Thoracic aorta (tissue), 2 donors: Measurements from ENCODE around the gene ELMO2. TPM values are rescaled to one million over a fixed set of nuclear protein-coding genes. Genes with fewer than 3 reads are reported as not detected.
"Not testable (repeated sequence)": the region's sequence is repeated elsewhere in the genome, so short reads cannot be mapped to it uniquely, and the experiment has no call there.

Experiments used
- ATAC-seq: fragments of 150-250 bp; one replicate; pipeline ENCODE4 v1.8.0; 2017; ENCODE audit warnings: low read depth; ENCODE audit not compliant: insufficient number of reproducible peaks, low FRiP score
- DNase-seq: peaks from one replicate; pipeline ENCODE4 v3.0.0-alpha.2; 2020; ENCODE audit warnings: low spot score
- H3K27ac ChIP-seq, 2 donors: fragments of 200-600 bp; sonication (generic); 1 replicate in 1 of 2; 2 replicates in 1 of 2; pipeline ENCODE4 v1.5.1; 2016; ENCODE audit warnings: mild to moderate bottlenecking in 2 of 2, moderate library complexity in 2 of 2
- H3K27me3 ChIP-seq: fragments of 200-600 bp; sonication (generic); replicated peaks from 2 replicates; pipeline ENCODE4 v1.6.0; 2016; ENCODE audit warnings: mild to moderate bottlenecking; ENCODE audit not compliant: insufficient read depth
- H3K36me3 ChIP-seq: fragments of 200-600 bp; sonication (generic); one replicate; pipeline ENCODE4 v1.5.1; 2016
- H3K4me1 ChIP-seq, 2 donors: fragments of 200-600 bp; sonication (generic); 1 replicate in 1 of 2; 2 replicates in 1 of 2; pipeline versions ENCODE4 v1.5.1 to v1.6.0; 2016; ENCODE audit warnings: low read depth in 2 of 2, mild to moderate bottlenecking in 1 of 2; ENCODE audit not compliant: control insufficient read depth in 1 of 2
- H3K4me3 ChIP-seq: fragments of 200-600 bp; sonication (generic); 2 replicates; pipeline ENCODE4 v1.5.1; 2016; ENCODE audit warnings: mild to moderate bottlenecking
- H3K9me3 ChIP-seq: fragments of 200-600 bp; sonication (generic); 2 replicates; pipeline ENCODE4 v1.5.1; 2016
- total RNA-seq, 2 donors: library from RNA; depleted of rRNA; stranded (reverse); fragments of >200 nt; gene quantifications; one replicate each; pipeline versions ENCODE4 v1.1.0 to v1.2.3, GENCODE V29; 2016
- TF ChIP-seq, protein P1 (sequence below): fragments of 200-600 bp; sonication (generic); IDR thresholded peaks from one replicate; pipeline ENCODE4 v1.5.1; 2019; ENCODE audit warnings: antibody characterized with exemption

The ELMO2 gene
- total RNA-seq, 2 donors from 2014 or later, result 50.1 to 55.2 TPM

- Histone ChIP-seq H3K9me3 (no peaks in the 10 kb centered on the region), H3K4me3 (no peak overlapping the region), H3K36me3 (peaks cover 42% of the 10 kb centered on the region), H3K4me1 (peaks cover 18 to 48% of the 10 kb centered on the region in 2 donors), H3K27ac (no peak overlapping the region), H3K27me3 (no peaks in the 10 kb centered on the region)
- ATAC-seq, result no peak
- no peak for DNase-seq
- TF ChIP-seq, protein P1, sequence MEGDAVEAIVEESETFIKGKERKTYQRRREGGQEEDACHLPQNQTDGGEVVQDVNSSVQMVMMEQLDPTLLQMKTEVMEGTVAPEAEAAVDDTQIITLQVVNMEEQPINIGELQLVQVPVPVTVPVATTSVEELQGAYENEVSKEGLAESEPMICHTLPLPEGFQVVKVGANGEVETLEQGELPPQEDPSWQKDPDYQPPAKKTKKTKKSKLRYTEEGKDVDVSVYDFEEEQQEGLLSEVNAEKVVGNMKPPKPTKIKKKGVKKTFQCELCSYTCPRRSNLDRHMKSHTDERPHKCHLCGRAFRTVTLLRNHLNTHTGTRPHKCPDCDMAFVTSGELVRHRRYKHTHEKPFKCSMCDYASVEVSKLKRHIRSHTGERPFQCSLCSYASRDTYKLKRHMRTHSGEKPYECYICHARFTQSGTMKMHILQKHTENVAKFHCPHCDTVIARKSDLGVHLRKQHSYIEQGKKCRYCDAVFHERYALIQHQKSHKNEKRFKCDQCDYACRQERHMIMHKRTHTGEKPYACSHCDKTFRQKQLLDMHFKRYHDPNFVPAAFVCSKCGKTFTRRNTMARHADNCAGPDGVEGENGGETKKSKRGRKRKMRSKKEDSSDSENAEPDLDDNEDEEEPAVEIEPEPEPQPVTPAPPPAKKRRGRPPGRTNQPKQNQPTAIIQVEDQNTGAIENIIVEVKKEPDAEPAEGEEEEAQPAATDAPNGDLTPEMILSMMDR, result no peak
These were observed 11.3 kb downstream of the ELMO2 start for GRCh38 chr20:46394872-46395760.

GRCh38 chr20:46393967-46394366 is 12.4 kb downstream of the ELMO2 start:
- Histone ChIP-seq H3K27me3 (no peaks in the 10 kb centered on the region), H3K4me1 (peaks cover 7 to 37% of the 10 kb centered on the region in 2 donors), H3K4me3 (no peak overlapping the region), H3K27ac (no peak overlapping the region), H3K9me3 (no peaks in the 10 kb centered on the region), H3K36me3 (peaks cover 43% of the 10 kb centered on the region)
- no peak for DNase-seq
- TF ChIP-seq, protein P1, result no peak
- ATAC-seq, result no peak

DNA sequence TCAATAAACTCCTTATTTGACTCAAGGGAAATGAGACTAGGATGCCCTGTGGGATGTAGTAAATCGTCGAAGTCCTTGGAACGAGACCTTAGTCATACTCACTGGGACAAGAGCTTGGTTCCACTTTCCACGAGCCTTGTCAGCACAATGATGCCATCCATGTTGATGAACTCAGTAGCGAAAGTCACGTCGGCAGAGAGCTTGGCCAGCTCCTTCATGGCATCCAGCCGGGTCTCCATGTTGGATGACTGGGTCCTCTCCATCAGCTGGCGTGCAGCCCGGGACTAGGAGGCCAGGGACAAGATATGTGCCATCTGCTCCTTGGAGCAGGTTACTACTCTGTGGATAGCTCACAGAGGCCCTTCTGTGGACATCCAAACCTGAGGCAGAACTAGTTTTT is 17.5 kb downstream of the ELMO2 start:
- TF ChIP-seq, protein P1, result no peak
- ATAC-seq (no peak), DNase-seq (no peak)
- Histone ChIP-seq H3K27ac (no peak overlapping the region), H3K27me3 (no peaks in the 10 kb centered on the region), H3K4me1 (no peaks in the 10 kb centered on the region), H3K4me3 (no peak overlapping the region), H3K36me3 (peaks cover 75% of the 10 kb centered on the region), H3K9me3 (no peaks in the 10 kb centered on the region)

- Histone ChIP-seq H3K27me3 (no peaks in the 10 kb centered on the region), H3K27ac (no peak overlapping the region), H3K4me3 (no peak overlapping the region), H3K9me3 (no peaks in the 10 kb centered on the region), H3K4me1 (no peaks in the 10 kb centered on the region), H3K36me3 (peaks cover 75% of the 10 kb centered on the region)
- DNase-seq (no peak), ATAC-seq (no peak)
- TF ChIP-seq, protein P1, result no peak
These were observed 18.1 kb downstream of the ELMO2 start for GRCh38 chr20:46388201-46388836.

DNA sequence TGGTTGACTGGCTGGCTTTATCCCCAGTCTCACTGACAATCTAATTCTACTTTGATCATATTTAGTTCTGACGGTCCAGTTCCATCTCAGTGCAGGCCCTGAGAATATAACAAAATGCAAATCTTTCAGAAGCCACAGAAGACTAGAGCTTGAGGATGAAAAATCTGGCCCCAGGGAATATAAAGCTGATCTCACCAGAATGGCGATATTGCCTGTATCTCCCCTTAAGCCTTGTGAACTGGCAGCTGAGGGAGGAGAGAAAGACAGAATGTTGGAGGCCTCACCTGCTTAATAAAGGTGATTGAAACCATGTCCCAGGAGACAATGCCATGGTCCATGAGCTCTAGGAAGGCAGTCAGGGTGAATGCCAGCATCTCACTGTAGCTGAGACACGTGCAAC is 19.4 kb downstream of the ELMO2 start:
- H3K4me1 ChIP-seq, H3K4me3 ChIP-seq, H3K9me3 ChIP-seq, DNase-seq, ATAC-seq, H3K27me3 ChIP-seq, H3K27ac ChIP-seq: not testable (repeated sequence)
- peaks cover 75% of the 10 kb centered on the region for H3K36me3 ChIP-seq
